ENCODE data around the gene ST7.
A peak's percentile ranks its signal among the peaks of the same experiment; 100 is the strongest.

ST7 gene

DNA sequence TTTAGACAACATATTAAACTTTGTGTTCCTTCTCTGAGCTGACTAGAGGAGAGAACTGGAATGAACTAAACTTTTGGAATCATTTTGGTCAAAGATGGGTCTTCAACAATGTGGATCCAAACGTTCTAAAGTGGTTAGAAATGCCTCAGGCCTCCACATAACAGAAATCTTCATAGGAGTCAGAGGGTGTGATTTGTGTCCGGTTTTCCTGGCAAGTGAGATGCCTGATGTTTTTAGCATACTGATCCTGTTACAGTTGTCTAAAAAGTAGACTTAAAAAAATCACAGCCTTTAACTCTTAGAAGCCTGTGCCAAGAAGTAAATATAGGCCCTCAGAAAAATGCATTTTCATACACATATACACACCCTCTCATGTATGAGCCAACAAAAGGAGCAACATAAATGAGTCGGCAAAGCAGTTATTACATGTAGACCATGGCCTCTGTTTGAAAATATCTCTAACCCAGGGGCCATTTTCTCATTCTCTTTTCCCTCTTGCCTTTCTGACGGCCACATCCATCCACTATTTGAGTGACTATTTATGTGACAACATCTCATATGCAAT, 64.5 kb downstream of the ST7 start (continued):
- no peak for TF ChIP-seq RARB (CRISPR knock-in tag; IDR thresholded peaks at IDR 0.05)

DNA sequence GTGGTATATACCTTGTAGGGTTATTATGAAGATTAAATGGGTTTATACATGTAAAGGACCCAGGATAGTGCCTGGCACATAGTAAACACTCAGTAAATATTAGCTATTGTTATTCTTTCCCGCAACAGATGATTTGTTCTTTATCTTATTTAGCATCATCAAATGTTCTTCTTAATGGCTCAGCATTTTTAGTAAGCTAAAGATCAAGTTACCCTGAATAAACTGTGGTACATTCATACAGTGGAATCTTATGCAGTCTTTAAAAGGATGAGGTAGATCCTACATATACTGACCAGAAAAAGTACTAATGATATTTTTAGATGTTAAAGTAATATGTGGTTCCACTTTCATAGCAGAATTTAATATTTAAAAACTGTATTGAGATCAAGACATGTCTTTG, 65.4 kb downstream of the ST7 start:
- ATAC-seq, result no peak
- TF ChIP-seq, protein P1, sequence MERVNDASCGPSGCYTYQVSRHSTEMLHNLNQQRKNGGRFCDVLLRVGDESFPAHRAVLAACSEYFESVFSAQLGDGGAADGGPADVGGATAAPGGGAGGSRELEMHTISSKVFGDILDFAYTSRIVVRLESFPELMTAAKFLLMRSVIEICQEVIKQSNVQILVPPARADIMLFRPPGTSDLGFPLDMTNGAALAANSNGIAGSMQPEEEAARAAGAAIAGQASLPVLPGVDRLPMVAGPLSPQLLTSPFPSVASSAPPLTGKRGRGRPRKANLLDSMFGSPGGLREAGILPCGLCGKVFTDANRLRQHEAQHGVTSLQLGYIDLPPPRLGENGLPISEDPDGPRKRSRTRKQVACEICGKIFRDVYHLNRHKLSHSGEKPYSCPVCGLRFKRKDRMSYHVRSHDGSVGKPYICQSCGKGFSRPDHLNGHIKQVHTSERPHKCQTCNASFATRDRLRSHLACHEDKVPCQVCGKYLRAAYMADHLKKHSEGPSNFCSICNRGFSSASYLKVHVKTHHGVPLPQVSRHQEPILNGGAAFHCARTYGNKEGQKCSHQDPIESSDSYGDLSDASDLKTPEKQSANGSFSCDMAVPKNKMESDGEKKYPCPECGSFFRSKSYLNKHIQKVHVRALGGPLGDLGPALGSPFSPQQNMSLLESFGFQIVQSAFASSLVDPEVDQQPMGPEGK (CRISPR knock-in tag; IDR thresholded peaks at IDR 0.05; ENCODE audit: borderline replicate concordance), result no peak
- TF ChIP-seq PPARA (CRISPR knock-in tag; IDR thresholded peaks at IDR 0.05; ENCODE audit: borderline replicate concordance) (no peak), TCF4 (CRISPR knock-in tag; IDR thresholded peaks at IDR 0.05; ENCODE audit: borderline replicate concordance) (no peak), ZNF8 (CRISPR knock-in tag; IDR thresholded peaks at IDR 0.05) (peak; percentile 81)

DNA sequence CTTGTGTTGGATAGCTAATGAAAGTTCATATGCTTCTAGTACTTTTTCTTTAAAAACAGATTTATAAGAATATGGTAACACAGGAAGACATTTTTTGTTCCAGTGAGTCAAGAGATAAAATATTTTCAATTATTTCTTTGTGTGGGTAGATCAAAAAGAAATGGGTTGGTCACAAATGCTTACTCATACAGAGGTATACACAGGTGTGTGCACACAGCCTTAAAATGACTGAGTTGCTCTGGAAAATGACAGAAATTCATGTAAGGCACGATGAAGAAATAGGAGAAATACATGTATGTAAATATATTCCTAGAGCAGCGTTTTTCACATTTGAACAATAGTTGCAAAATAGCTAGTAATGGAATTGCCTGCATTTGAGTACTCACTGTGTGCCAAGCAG, 66.0 kb downstream of the ST7 start:
- no peak for TF ChIP-seq ARNTL (CRISPR knock-in tag; IDR thresholded peaks at IDR 0.05; ENCODE audit: borderline replicate concordance, low read depth)
- no peak for TF ChIP-seq TCF4 (CRISPR knock-in tag; IDR thresholded peaks at IDR 0.05; ENCODE audit: borderline replicate concordance)
- no peak for TF ChIP-seq ZNF70 (CRISPR knock-in tag; IDR thresholded peaks at IDR 0.05)
- TF ChIP-seq SNAI2 (CRISPR knock-in tag; IDR thresholded peaks at IDR 0.05), result no peak
- TF ChIP-seq, protein P2, sequence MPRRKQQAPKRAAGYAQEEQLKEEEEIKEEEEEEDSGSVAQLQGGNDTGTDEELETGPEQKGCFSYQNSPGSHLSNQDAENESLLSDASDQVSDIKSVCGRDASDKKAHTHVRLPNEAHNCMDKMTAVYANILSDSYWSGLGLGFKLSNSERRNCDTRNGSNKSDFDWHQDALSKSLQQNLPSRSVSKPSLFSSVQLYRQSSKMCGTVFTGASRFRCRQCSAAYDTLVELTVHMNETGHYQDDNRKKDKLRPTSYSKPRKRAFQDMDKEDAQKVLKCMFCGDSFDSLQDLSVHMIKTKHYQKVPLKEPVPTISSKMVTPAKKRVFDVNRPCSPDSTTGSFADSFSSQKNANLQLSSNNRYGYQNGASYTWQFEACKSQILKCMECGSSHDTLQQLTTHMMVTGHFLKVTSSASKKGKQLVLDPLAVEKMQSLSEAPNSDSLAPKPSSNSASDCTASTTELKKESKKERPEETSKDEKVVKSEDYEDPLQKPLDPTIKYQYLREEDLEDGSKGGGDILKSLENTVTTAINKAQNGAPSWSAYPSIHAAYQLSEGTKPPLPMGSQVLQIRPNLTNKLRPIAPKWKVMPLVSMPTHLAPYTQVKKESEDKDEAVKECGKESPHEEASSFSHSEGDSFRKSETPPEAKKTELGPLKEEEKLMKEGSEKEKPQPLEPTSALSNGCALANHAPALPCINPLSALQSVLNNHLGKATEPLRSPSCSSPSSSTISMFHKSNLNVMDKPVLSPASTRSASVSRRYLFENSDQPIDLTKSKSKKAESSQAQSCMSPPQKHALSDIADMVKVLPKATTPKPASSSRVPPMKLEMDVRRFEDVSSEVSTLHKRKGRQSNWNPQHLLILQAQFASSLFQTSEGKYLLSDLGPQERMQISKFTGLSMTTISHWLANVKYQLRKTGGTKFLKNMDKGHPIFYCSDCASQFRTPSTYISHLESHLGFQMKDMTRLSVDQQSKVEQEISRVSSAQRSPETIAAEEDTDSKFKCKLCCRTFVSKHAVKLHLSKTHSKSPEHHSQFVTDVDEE (CRISPR knock-in tag; IDR thresholded peaks at IDR 0.05), result no peak
- no peak for TF ChIP-seq TOX (CRISPR knock-in tag; IDR thresholded peaks at IDR 0.05; ENCODE audit: borderline replicate concordance)
- TF ChIP-seq, protein P3, sequence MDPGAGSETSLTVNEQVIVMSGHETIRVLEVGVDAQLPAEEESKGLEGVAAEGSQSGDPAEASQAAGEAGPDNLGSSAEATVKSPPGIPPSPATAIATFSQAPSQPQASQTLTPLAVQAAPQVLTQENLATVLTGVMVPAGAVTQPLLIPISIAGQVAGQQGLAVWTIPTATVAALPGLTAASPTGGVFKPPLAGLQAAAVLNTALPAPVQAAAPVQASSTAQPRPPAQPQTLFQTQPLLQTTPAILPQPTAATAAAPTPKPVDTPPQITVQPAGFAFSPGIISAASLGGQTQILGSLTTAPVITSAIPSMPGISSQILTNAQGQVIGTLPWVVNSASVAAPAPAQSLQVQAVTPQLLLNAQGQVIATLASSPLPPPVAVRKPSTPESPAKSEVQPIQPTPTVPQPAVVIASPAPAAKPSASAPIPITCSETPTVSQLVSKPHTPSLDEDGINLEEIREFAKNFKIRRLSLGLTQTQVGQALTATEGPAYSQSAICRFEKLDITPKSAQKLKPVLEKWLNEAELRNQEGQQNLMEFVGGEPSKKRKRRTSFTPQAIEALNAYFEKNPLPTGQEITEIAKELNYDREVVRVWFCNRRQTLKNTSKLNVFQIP (CRISPR knock-in tag; IDR thresholded peaks at IDR 0.05; ENCODE audit: borderline replicate concordance, low read depth), result no peak
- TF ChIP-seq, protein P4, sequence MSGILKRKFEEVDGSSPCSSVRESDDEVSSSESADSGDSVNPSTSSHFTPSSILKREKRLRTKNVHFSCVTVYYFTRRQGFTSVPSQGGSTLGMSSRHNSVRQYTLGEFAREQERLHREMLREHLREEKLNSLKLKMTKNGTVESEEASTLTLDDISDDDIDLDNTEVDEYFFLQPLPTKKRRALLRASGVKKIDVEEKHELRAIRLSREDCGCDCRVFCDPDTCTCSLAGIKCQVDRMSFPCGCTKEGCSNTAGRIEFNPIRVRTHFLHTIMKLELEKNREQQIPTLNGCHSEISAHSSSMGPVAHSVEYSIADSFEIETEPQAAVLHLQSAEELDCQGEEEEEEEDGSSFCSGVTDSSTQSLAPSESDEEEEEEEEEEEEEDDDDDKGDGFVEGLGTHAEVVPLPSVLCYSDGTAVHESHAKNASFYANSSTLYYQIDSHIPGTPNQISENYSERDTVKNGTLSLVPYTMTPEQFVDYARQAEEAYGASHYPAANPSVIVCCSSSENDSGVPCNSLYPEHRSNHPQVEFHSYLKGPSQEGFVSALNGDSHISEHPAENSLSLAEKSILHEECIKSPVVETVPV (CRISPR knock-in tag; IDR thresholded peaks at IDR 0.05), result no peak
- TF ChIP-seq, protein P5, sequence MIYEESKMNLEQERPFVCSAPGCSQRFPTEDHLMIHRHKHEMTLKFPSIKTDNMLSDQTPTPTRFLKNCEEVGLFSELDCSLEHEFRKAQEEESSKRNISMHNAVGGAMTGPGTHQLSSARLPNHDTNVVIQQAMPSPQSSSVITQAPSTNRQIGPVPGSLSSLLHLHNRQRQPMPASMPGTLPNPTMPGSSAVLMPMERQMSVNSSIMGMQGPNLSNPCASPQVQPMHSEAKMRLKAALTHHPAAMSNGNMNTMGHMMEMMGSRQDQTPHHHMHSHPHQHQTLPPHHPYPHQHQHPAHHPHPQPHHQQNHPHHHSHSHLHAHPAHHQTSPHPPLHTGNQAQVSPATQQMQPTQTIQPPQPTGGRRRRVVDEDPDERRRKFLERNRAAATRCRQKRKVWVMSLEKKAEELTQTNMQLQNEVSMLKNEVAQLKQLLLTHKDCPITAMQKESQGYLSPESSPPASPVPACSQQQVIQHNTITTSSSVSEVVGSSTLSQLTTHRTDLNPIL (CRISPR knock-in tag; IDR thresholded peaks at IDR 0.05; ENCODE audit: low read depth), result no peak
- TF ChIP-seq ZNF8 (CRISPR knock-in tag; IDR thresholded peaks at IDR 0.05), result no peak
- no peak for TF ChIP-seq ISL1 (CRISPR knock-in tag; IDR thresholded peaks at IDR 0.05)
- no peak for TF ChIP-seq RARB (CRISPR knock-in tag; IDR thresholded peaks at IDR 0.05)
- TF ChIP-seq, protein P1 (CRISPR knock-in tag; IDR thresholded peaks at IDR 0.05; ENCODE audit: borderline replicate concordance), result no peak
- TF ChIP-seq PPARA (CRISPR knock-in tag; IDR thresholded peaks at IDR 0.05; ENCODE audit: borderline replicate concordance), result no peak
- no peak for TF ChIP-seq GLIS3 (CRISPR knock-in tag; IDR thresholded peaks at IDR 0.05)
- no peak for ATAC-seq

Measured in SK-N-SH treated with all-trans-retinoic acid at 6 μM for 48 hours (cell line).